HG03139 (cell line): ENCODE results near the gene SCN3B.

ENCODE experiments used
- ATAC-seq: cut with Tn5 transposase; IDR thresholded peaks from one replicate; pipeline ENCODE4 v1.9.1; 2021; ENCODE audit not compliant: unreplicated experiment

Gene SCN3B, protein sequence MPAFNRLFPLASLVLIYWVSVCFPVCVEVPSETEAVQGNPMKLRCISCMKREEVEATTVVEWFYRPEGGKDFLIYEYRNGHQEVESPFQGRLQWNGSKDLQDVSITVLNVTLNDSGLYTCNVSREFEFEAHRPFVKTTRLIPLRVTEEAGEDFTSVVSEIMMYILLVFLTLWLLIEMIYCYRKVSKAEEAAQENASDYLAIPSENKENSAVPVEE

DNA sequence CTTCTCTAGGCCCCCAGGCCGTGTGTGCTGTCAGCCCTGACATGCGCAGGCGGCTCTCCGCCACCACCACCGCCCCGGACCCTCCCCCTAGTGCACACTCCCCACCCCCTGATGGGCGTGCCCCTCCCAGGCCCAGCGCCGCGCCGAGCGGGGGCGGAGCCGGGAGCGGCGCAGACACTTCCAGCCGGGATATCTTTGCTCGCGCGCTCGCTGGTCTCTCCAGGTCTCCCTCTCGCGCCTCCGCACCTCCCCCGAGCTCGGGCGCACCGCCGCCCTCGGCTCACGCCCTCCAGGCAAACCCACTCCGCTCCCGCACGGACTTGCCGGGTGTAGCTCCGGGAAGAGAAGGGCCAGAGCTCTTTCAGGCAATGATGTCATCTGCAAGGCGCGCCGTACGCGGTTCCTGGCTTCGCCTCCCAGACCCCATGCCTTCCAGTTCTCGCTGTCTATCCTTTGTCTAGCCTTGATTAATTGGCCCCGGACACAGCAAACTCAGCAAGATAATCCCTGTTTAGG lies at the start of gene SCN3B:
Gene SCN3B (minus strand): TSS at position 59 of the 516 bp plus-strand sequence. CDS start 823 bp downstream, outside the sequence.
- ATAC-seq, result no peak

DNA sequence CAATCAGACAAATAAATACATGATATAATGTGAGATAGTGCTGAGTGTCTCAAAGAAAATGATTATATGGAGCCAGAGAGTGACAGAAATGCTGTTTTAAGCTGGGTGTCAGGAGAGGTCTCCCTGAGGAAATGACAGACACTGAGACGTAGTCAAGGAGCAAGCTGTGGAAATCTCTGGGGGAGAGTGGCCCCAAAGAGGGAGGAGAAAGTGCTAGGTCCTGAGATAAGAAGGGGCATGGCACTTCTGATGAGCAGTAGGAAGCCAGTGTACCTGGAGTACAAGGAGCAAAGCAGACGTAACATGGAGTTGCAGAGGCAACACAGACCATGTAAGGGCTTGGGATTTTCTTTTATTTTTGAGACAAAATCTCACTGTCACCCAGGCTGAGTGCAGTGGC lies 48.3 kb upstream of the SCN3B start:
- ATAC-seq, result no peak

DNA sequence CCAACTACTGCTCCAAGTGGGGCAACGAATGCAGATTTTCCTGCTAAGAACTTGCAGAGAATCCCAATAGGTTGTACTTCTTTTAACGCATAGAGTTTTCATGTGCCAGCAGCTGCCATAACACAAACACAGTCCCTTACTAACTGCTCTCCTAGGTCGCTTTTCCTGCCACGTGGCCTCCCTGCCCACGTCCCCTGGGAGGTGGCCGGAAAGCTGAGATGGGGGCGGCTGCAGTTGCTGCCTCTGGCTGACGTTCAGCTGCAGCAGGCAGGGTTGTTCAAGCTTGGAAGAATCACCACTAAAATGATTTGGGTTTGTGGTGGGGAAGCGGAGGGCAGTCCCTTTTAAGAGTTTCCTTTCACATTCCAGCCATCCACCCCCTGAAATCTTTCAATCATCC lies 47.7 kb upstream of the SCN3B start:
- peak; percentile 54 for ATAC-seq

DNA sequence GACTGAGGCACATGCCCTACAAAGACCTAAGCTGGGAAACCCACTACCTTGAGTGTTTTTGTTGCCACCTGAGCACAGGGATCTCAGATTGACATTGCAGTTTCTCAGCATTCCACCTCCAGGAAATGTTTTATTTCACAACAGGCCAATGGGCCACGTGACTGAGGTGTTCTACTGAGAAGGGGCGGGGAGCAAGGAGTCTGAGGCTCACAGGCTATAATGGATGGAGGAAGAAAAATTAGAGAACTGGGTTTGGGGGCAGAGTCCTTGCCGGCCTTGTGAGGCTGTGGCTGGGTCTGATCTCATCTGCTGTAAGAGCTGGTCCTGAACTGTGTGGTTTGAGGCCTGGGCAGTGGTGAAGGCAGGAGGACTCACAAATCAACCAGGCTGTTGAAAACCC lies 46.3 kb upstream of the SCN3B start:
- ATAC-seq, result no peak

DNA sequence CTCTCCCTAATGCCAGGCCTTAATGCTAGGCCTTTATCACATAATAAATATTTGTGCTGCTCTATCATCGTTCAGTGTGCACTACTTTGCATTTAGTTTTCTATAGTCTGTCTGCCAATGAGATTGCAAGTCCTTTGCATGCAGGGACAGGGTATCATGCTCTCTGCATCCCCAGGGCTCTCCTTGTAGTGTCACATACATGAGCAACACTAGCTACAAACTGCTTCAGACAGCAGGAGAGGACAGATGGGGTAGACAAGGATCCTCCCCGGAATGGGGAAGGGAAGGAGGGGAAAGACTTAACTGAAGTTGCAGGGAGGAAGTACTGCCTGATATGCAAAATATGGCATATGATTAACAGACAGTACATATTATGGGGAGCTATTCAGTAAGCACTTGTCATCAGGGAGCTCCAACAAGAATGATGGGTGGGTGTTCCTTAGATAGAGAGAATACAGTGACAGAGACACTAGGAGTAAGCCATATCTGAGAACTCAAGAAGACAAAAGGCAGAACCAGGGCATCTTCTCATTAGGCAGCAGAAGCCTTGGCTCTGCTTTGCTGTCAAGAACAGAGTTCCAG lies 44.2 kb upstream of the SCN3B start:
- no peak for ATAC-seq

DNA sequence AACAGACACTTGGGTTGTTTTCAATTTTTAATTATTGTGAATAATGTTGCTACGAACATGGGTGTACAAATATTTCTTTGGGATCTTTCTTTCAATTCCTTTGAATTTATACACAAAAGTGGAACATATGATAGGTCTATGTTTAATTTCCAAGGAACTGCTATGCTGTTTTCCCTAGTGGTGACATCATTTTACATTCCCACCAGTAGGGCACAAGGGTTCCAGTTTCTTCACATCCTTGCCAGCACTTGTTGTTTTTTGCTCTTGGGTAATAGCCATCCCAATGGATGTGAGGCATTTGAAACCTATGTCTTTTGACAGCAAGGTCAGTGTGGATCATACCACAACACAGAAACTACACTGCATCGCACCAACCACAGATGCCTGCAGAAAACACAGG lies 41.8 kb upstream of the SCN3B start:
- ATAC-seq, result no peak

DNA sequence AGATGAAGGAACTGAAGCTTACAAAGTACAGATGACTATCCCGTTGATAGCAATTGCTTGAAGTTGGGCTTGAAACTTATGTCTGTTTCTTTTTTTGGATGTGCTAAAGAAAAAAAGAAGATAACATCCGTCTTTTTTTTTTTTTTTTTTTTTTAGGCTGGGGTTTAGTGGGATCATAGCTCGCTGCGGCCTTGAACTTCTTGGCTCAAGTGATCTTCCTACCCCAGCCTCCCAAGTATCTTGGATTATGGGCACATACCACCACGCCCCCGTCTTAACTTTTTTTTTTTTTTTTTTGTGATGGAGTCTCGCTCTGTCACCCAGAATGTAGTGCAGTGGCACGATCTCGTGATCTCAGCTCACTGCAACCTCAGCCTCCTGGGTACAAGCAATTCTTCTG lies 40.8 kb upstream of the SCN3B start:
- no peak for ATAC-seq

DNA sequence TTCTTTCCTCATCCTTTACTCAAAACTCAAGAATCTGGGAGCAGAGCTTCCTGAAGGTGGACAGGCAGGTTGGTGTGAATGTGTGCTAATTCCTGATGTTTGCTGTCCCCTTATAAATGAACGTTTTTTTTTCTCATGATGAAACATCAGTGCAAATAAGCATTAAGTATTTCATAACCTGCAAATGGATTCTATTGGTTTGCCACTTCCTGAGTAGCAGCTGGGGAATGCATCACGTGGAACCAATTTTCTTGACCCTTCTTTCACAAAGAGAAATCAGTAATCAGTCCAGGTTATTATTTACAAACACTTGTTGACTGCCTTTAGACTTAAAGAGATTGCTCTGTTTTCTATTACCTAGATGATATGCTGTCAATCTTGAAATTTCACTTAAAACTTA lies 40.1 kb upstream of the SCN3B start:
- no peak for ATAC-seq

DNA sequence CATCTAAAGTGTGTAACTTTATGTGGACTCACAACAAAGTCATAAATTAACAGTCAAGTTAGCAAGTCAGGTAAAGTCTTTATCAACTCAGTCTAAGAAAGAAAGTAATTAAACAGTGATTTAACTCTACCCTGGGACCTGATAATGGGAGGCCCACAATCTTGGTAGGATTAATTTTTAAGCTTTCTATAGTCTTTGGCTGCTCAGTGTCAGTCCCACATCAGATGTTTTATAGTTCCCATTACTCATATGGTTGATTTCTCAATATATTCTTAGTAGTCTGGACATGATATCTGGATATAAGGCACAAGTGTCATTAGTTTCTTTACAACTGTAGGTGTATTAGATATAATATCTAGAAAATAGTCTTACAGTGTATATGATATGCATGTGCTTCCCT lies 38.5 kb upstream of the SCN3B start:
- no peak for ATAC-seq

DNA sequence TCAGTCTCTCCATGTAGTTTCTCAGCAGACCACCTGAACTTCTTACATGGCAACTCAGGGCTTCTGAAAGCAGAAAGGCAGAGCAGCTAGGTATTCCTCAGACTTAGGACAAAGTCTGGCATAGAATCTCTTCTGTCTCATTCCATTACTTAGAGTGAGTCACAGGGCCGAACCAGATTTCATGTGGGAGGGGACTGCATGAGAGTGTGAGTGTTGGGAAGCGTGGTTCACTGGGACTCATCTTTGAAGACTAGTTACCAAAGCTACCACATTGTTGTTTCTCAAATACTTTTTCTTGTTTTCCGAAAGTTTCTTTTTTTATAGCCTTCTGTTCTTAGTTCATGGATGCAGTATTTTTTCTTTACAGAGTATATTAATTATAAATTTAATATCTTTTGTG lies 36.1 kb upstream of the SCN3B start:
- no peak for ATAC-seq

DNA sequence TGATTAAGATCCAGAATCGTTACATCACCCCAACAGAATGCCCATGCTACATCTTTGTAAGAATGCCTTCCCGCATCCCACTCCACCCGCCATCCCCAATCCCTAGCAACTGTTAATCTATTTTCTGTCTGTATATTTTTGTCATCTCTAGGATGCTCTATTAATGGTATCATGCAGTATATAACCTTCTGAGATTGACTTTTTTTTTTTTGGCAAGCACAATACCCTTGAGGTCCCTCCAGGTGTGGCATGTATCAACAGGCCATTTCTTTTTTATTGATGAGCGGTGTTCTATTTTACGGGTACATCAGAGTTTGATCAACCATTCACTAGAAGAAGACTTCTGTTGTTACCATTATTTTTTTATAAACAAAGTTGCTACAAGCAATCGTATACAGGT lies 30.2 kb upstream of the SCN3B start:
- ATAC-seq, result no peak

DNA sequence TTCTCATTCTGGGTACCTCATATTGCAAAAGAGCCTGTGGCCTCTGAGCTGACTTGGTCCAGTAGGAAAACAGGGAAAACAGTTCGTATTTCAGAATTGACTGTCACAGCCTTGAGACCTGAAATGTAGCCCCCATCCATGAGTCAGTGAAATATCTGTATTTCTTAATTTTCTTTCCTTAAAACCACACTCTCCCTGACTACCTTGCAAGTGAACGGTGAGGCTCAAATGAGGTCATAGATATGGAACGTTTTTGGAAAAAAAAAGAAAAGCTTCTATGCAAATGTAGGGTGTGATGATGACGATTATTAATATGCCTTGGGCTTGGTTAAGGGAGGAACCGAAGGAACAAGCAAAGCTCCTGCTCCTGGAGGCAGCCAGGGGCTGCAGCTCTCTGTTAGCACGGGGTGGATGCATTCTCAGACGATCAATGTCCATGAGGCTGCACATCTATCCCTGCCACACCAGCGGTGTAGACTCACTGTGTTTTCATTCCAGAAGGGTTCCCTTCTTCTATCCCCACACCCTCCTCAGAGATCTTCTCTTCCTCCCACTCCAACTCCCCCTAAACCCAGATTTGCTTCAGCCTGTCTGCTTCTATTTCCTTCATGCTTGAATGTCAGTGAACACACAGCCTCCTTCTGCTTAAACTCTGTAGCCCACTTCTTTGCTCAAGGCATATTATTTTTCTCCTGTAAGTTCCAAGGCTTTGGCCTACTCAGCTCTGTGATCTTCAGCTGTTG lies 29.2 kb upstream of the SCN3B start:
- no peak for ATAC-seq

DNA sequence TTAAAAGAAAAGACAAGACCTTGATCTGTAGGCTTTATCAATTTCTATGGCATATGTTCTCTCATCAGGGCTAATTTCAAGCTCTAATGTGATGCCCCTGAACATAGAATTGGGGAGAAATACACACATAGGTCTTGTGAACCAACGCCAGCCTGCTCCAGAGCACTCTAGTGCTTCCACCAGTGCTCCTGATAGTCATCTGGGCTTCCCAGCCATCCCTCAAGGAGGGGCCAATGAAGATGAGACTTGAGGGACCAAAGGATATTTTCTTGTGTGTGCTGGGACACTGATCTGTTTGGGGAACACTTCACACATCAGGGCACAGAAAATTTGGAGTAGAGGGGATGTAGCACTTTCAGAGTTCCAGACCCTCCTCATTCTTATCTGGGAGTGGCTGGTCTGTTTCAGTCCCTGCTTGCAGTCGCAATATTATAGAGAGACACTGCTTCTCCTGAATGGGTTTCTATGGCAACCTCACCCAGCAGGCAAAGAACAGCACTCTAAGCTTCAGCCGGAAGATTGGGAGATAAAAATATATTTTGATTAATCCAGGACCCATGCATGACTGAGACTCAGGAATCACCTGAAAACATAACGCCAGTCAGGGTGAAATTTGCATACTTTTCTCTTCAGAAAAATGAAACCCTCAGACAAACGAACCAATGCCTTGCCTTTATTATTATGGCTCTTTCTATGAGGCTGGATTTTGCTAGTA lies 28.4 kb upstream of the SCN3B start:
- ATAC-seq, result no peak

DNA sequence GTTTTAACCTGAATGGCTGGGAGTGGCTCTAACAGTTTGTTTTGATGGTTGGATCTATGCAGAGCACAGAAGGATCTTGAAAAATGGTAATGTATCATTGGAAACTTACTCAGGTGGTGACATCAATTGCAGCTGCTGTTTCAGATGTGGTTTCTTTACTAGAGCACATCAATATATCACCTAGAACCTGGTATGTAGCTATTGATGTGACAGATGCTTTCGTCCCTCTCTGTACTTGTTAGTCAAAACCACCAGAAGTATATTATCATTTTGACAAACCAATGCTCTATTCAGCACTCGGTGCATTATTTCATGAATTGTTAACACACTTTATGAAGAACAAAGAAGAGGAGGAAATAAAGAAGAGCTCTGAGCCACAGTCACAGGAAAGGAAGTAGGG lies 26.6 kb upstream of the SCN3B start:
- no peak for ATAC-seq

DNA sequence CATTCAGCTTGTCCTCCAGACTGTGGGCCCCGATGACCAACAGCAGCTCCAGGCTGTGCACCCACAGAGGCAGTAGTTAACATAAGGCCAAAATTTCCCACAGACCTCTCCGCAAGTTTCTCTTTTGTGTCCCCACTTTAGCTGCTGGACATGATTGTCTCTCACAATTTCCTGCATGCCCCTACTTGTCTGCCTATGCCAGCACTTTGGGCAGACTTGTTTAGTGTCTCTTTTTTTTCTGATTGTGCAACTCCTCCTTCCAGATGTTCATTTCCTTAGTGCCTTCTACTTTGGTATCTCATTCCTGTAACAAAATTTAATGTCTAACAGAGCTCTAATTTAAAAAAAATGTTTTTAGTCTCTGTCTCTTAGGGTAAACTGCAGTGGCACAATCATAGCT lies 23.8 kb upstream of the SCN3B start:
- ATAC-seq, result no peak

DNA sequence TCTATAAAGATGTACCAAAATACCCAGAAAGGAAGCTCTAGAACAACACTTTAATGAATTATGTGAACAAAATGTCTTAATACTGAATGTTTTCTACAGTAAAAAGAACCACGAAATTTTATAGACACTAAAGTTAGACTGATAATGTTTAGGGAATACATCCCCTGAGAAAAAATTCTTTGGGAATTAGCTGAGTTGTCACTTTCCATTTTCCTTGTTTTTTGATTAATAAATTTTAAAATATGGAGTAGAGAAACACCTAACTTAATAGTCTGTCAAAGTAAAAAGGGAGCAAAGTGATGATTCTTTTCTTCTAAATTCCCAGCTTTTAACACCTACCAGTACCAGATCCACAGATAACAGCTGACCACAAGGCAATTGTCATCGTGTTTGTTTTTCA lies 23.1 kb upstream of the SCN3B start:
- no peak for ATAC-seq

DNA sequence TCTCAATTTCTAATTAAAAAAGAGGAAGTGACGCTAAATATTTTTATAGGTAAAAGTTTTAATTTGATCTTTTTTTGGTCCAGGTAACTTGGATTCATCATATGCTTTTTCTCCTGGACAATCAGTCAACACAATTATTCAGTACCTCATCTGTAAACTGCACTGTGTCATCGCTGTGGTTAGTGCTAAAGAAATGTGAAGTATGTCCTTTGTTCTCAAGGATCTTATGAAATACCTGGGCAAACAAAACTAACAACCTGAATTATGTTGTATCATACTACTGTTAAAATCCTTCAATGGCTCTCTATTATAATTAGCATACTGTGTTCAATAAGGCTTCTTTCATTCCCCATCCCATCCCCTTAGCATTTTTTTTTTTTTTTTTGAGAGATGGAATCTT lies 19.9 kb upstream of the SCN3B start:
- ATAC-seq, result no peak

DNA sequence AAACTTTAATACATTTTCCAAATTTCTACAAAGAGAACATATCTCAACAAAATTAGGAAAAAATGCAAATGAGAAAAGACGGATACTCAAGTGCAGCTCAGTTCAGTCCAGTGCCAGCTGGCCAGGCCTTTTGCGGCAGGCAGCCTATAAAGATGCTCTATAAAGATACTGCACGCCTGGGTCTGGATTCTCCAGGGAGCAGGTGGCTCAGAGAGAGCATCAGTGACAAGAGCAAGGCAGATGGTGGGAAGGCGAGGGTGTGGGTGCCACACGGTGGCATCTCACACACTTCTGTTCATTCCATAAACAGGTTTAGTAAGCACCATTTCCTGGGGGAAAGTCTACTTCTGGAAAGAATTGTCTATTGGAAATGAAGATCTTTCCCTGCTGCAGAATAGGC lies 18.1 kb upstream of the SCN3B start:
- ATAC-seq, result no peak

DNA sequence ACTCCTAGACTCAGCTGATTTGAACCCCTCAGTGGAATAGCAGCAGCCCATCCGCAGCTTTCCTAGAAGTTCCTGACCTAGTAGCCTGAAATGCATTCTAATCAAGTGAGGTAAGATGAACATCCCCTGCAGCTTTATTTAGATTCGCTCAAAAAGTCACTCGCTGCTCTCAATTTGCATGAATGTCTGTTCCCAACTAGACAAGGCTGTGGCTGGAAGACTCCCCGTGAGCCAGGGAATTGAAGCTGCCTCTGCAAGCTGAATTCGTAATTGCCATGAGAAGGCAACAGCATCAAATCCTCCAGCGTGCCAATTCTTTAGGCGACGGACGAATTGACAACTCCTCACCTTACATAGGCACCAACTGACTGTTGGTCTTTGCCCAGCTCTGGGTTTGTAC lies 17.1 kb upstream of the SCN3B start:
- ATAC-seq, result no peak

DNA sequence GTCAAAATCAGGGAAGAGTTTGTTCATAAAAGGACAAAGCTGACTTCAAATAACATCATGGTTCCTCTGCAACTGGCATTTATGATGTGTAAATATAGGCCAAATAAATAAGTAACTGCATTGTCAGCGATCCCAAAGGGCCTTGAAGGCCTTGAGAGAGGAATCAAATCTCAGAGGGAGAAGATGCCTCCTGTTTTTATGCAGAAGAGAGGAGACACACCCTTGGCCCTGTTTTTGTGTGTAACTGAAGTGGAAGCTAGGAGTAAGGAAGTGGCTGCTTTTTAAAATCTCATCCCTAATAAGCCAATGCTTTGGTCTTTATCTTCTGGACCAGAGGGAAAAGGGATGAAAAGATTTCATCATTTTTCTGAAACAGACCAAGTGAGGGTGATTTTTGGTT lies 15.7 kb upstream of the SCN3B start:
- ATAC-seq, result no peak

DNA sequence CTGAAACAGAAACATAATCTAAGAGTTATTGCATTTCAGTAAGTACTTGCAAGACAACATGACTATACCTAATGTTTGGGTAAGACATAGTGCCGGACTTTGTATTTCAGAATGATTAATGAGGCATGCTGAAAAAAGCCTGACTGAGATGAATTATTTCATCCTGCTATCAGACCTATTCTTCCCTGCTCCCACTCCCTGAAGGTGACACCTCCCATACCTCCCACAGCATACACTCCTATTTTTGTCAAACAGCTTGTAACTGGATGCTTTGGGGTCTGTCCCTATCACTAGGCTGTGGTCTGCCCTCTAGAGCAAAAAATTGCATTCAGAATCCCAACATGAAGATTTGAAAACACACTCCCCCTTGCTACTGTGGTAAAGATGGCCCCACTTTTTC lies 10.9 kb upstream of the SCN3B start:
- ATAC-seq, result no peak

DNA sequence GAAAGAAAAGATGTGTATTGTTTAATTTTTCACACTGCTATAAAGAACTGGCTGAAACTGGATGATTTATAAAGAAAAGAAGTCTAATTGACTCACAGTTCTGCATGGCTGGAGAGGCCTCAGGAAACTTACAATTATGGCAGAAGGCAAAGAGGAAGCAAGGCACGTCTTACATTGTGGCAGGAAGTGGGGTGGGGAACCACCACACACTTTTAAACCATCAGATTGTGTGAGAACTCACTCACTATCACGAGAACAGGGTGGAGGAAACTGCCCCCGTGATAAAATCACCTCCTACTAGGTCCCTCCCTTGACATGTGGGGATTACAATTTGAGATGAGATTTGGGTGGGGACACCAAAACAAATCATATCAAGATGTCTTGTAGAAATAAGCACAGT lies 5.5 kb upstream of the SCN3B start:
- peak; percentile 80 for ATAC-seq
